ENCODE results near the gene TEX54. TPM values are rescaled to one million over a fixed set of nuclear protein-coding genes. Genes with fewer than 3 reads are reported as not detected.

TEX54 gene
- polyA plus RNA-seq, 1 donor (not counting 4 experiments of a cell fraction or from before 2014, with no cell fraction given), result not detected

GRCh38 chr11:62799486-62799885 lies 33.2 kb downstream of the TEX54 start:
- FAIRE-seq (no peak), DNase-seq (ENCODE audit: low read depth, low spot score) (no peak)
- no peak overlapping the region for H3K9ac ChIP-seq (ENCODE audit: control insufficient read depth, extremely low read depth, insufficient read depth, low read length)
- peaks cover 15% of the 10 kb centered on the region for H3K79me2 ChIP-seq (ENCODE audit: control insufficient read depth, insufficient read depth, low read length)
- no peak overlapping the region for H3K4me2 ChIP-seq (ENCODE audit: control insufficient read depth, extremely low read depth, insufficient read depth, low read depth, low read length)
- no peaks in the 10 kb centered on the region for H3K27me3 ChIP-seq (ENCODE audit: control insufficient read depth, extremely low read depth, insufficient read depth, low read length)
- H3K36me3 ChIP-seq (ENCODE audit: control insufficient read depth in 2 of 2, extremely low read depth in 1 of 2, insufficient read depth in 2 of 2, low read length in 2 of 2), result peaks cover 42 to 73% of the 10 kb centered on the region in 2 experiments
- dilution Hi-C loops (cut with MboI; ENCODE audit: extremely low pct_ligation_motif_present, low sequenced_read_pairs), result no loop called here
- no peak overlapping the region for H3K27ac ChIP-seq (ENCODE audit: control insufficient read depth, insufficient read depth, low read length)
- H3K4me3 ChIP-seq (ENCODE audit: control insufficient read depth in 2 of 3, extremely low read depth in 1 of 3, insufficient read depth in 2 of 3, low read depth in 1 of 3, low read length in 3 of 3), result no peak overlapping the region
- H3K9me3 ChIP-seq (ENCODE audit: control insufficient read depth, low read depth, low read length), result no peaks in the 10 kb centered on the region
- H4K20me1 ChIP-seq (ENCODE audit: control insufficient read depth, extremely low read depth, insufficient read depth, low read length), result peaks cover 3% of the 10 kb centered on the region
- TF ChIP-seq EZH2 (IDR thresholded peaks at IDR 0.05; ENCODE audit: low read length), result no peak
- TF ChIP-seq, protein P1, sequence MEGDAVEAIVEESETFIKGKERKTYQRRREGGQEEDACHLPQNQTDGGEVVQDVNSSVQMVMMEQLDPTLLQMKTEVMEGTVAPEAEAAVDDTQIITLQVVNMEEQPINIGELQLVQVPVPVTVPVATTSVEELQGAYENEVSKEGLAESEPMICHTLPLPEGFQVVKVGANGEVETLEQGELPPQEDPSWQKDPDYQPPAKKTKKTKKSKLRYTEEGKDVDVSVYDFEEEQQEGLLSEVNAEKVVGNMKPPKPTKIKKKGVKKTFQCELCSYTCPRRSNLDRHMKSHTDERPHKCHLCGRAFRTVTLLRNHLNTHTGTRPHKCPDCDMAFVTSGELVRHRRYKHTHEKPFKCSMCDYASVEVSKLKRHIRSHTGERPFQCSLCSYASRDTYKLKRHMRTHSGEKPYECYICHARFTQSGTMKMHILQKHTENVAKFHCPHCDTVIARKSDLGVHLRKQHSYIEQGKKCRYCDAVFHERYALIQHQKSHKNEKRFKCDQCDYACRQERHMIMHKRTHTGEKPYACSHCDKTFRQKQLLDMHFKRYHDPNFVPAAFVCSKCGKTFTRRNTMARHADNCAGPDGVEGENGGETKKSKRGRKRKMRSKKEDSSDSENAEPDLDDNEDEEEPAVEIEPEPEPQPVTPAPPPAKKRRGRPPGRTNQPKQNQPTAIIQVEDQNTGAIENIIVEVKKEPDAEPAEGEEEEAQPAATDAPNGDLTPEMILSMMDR (optimal IDR thresholded peaks at IDR 0.05 in 1 of 3, IDR thresholded peaks at IDR 0.05 in 1 of 3, conservative IDR thresholded peaks at IDR 0.05 in 1 of 3; ENCODE audit: extremely low read depth in 1 of 3, insufficient read depth in 2 of 3, low read length in 3 of 3), result no peak
- no peak overlapping the region for H2AFZ ChIP-seq (ENCODE audit: control insufficient read depth, low read length)
- no peaks in the 10 kb centered on the region for H3K9me1 ChIP-seq (ENCODE audit: control insufficient read depth, extremely low read depth, insufficient read depth, low read length)
- H3K4me1 ChIP-seq (ENCODE audit: control insufficient read depth, extremely low read depth, insufficient read depth, low read length), result peaks cover 7% of the 10 kb centered on the region

- Histone ChIP-seq H3K9ac (ENCODE audit: control insufficient read depth, extremely low read depth, insufficient read depth, low read length) (no peak overlapping the region), H3K79me2 (ENCODE audit: control insufficient read depth, insufficient read depth, low read length) (peaks cover 5% of the 10 kb centered on the region), H3K4me3 (ENCODE audit: control insufficient read depth in 2 of 3, extremely low read depth in 1 of 3, insufficient read depth in 2 of 3, low read depth in 1 of 3, low read length in 3 of 3) (no peak overlapping the region), H3K4me1 (ENCODE audit: control insufficient read depth, extremely low read depth, insufficient read depth, low read length) (peaks cover 6% of the 10 kb centered on the region), H3K9me3 (ENCODE audit: control insufficient read depth, low read depth, low read length) (no peaks in the 10 kb centered on the region), H3K4me2 (ENCODE audit: control insufficient read depth, extremely low read depth, insufficient read depth, low read depth, low read length) (no peak overlapping the region), H2AFZ (ENCODE audit: control insufficient read depth, low read length) (no peak overlapping the region), H3K9me1 (ENCODE audit: control insufficient read depth, extremely low read depth, insufficient read depth, low read length) (no peaks in the 10 kb centered on the region), H4K20me1 (ENCODE audit: control insufficient read depth, extremely low read depth, insufficient read depth, low read length) (no peaks in the 10 kb centered on the region), H3K27me3 (ENCODE audit: control insufficient read depth, extremely low read depth, insufficient read depth, low read length) (no peaks in the 10 kb centered on the region), H3K27ac (ENCODE audit: control insufficient read depth, insufficient read depth, low read length) (no peak overlapping the region), H3K36me3 (ENCODE audit: control insufficient read depth in 2 of 2, extremely low read depth in 1 of 2, insufficient read depth in 2 of 2, low read length in 2 of 2) (peaks cover 43 to 66% of the 10 kb centered on the region in 2 experiments)
- FAIRE-seq (no peak), DNase-seq (ENCODE audit: low read depth, low spot score) (no peak)
- TF ChIP-seq EZH2 (IDR thresholded peaks at IDR 0.05; ENCODE audit: low read length), result no peak
- TF ChIP-seq, protein P1 (optimal IDR thresholded peaks at IDR 0.05 in 1 of 3, IDR thresholded peaks at IDR 0.05 in 1 of 3, conservative IDR thresholded peaks at IDR 0.05 in 1 of 3; ENCODE audit: extremely low read depth in 1 of 3, insufficient read depth in 2 of 3, low read length in 3 of 3), result no peak
- dilution Hi-C loops (cut with MboI; ENCODE audit: extremely low pct_ligation_motif_present, low sequenced_read_pairs), result no loop called here
These were observed 36.4 kb downstream of the TEX54 start for GRCh38 chr11:62796281-62796680.
